ENCODE measurements around the gene MT1B. TPM values are rescaled to one million over a fixed set of nuclear protein-coding genes. Genes with fewer than 3 reads are reported as not detected.

MT1B gene
- total RNA-seq, 2 donors from 2014 or later, result not detected

- H3K27me3 Mint-ChIP-seq (ENCODE audit: insufficient read depth), result peaks cover 62% of the 10 kb centered on the region
- Histone ChIP-seq H3K36me3 (ENCODE audit: control insufficient read depth, insufficient read depth, low read length) (no peaks in the 10 kb centered on the region), H3K9me3 (ENCODE audit: control insufficient read depth, low read length) (no peaks in the 10 kb centered on the region), H3K27ac (ENCODE audit: low read depth, low read length) (no peak overlapping the region), H3K27me3 (ENCODE audit: control insufficient read depth, insufficient read depth, low read length, poor library complexity, severe bottlenecking) (peaks cover 82% of the 10 kb centered on the region), H3K9ac (ENCODE audit: extremely low read depth, low read length, poor library complexity, severe bottlenecking) (no peak overlapping the region), H3K4me1 (ENCODE audit: control insufficient read depth, insufficient read depth, low read length) (no peaks in the 10 kb centered on the region), H3K4me3 (ENCODE audit: low read length) (no peak overlapping the region)
- no peak overlapping the region for H3K4me3 Mint-ChIP-seq
- no peak overlapping the region for H3K27ac Mint-ChIP-seq
- H3K36me3 Mint-ChIP-seq (ENCODE audit: low read depth), result no peaks in the 10 kb centered on the region
- peaks cover 23% of the 10 kb centered on the region for H3K4me1 Mint-ChIP-seq
- no peak for DNase-seq
- no peaks in the 10 kb centered on the region for H3K9me3 Mint-ChIP-seq
- TF ChIP-seq, protein P1, sequence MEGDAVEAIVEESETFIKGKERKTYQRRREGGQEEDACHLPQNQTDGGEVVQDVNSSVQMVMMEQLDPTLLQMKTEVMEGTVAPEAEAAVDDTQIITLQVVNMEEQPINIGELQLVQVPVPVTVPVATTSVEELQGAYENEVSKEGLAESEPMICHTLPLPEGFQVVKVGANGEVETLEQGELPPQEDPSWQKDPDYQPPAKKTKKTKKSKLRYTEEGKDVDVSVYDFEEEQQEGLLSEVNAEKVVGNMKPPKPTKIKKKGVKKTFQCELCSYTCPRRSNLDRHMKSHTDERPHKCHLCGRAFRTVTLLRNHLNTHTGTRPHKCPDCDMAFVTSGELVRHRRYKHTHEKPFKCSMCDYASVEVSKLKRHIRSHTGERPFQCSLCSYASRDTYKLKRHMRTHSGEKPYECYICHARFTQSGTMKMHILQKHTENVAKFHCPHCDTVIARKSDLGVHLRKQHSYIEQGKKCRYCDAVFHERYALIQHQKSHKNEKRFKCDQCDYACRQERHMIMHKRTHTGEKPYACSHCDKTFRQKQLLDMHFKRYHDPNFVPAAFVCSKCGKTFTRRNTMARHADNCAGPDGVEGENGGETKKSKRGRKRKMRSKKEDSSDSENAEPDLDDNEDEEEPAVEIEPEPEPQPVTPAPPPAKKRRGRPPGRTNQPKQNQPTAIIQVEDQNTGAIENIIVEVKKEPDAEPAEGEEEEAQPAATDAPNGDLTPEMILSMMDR (conservative IDR thresholded peaks at IDR 0.05), result no peak
- WGBS, 2 experiments (ENCODE audit: insufficient coverage in 1 of 2, insufficient read length in 1 of 2), result 78% methylated on average over 3 of the region's 3 CpGs; no CpG with 5 or more reads in 1 of the 2 experiments
Measured at GRCh38 chr16:56677474-56677873, 25.8 kb downstream of the MT1B start.

DNA sequence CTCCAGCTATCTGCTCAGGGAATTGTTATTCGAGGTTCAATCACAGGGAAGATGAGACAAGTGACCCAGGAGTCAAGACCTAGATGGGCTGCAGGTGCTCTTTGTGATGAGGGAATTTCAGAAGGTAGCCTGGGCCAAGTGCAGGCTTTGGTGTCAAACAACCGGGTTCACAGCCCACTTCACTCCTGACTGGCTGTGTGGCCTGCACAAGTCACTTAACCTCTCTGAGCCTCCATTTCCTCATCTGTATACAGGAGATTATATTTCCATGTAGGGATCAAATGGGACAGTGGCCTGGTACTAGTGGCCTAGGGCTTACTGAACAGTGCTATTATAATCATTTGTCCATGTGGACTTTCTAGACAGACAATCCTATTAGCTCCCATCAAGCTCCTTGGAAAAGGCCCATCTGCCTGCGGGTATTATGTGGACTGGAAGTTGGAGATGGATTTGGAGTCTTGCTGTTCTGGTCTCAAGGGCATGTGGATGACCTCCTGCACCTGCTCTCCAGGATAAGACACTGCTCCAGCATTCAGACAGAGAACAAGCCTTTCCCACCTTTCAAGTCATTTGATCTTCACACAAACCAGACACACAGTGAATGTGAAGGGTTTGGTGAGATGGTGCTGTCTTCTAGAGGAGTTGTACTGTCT lies 27.5 kb downstream of the MT1B start:
- H3K27me3 Mint-ChIP-seq (ENCODE audit: insufficient read depth), result peaks cover 59% of the 10 kb centered on the region
- Histone ChIP-seq H3K27ac (ENCODE audit: low read depth, low read length) (no peak overlapping the region), H3K4me3 (ENCODE audit: low read length) (no peak overlapping the region), H3K27me3 (ENCODE audit: control insufficient read depth, insufficient read depth, low read length, poor library complexity, severe bottlenecking) (peaks cover 81% of the 10 kb centered on the region), H3K9ac (ENCODE audit: extremely low read depth, low read length, poor library complexity, severe bottlenecking) (no peak overlapping the region), H3K4me1 (ENCODE audit: control insufficient read depth, insufficient read depth, low read length) (no peaks in the 10 kb centered on the region), H3K9me3 (ENCODE audit: control insufficient read depth, low read length) (no peaks in the 10 kb centered on the region), H3K36me3 (ENCODE audit: control insufficient read depth, insufficient read depth, low read length) (no peaks in the 10 kb centered on the region)
- no peak for DNase-seq
- H3K27ac Mint-ChIP-seq, result no peak overlapping the region
- H3K4me1 Mint-ChIP-seq, result peaks cover 21% of the 10 kb centered on the region
- H3K9me3 Mint-ChIP-seq, result no peaks in the 10 kb centered on the region
- no peak overlapping the region for H3K4me3 Mint-ChIP-seq
- H3K36me3 Mint-ChIP-seq (ENCODE audit: low read depth), result no peaks in the 10 kb centered on the region
- TF ChIP-seq, protein P1 (conservative IDR thresholded peaks at IDR 0.05), result no peak
- 92 to 96% methylated on average over 2 to 3 of the region's 3 CpGs for WGBS, 2 experiments (ENCODE audit: insufficient coverage in 1 of 2, insufficient read length in 1 of 2)

DNA sequence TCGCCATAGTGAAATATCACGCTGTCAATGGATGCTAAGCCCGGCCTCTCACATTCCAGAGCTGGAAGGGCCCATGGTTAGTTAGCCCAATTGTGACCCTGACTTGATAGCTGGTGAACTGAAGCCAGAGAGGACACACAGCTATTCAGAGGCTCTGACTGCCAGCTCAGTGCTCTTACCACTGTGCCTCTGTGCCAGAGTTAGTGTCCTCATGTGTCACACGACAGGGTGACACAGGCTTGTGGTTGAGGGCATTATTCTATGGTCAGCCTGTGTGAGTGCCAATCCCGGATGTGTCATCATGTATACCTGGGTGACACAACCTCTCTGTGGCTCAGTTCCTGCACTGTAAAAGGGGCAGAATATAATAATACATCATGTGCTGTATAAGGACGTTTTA lies 28.1 kb downstream of the MT1B start:
- H3K9ac ChIP-seq (ENCODE audit: extremely low read depth, low read length, poor library complexity, severe bottlenecking), result no peak overlapping the region
- Mint-ChIP-seq H3K4me1 (peaks cover 18% of the 10 kb centered on the region), H3K27me3 (ENCODE audit: insufficient read depth) (peaks cover 55% of the 10 kb centered on the region)

More for the DNA sequence above, 28.1 kb downstream of the MT1B start:
- H3K4me1 ChIP-seq (ENCODE audit: control insufficient read depth, insufficient read depth, low read length), result no peaks in the 10 kb centered on the region
- Mint-ChIP-seq H3K4me3 (no peak overlapping the region), H3K9me3 (no peaks in the 10 kb centered on the region), H3K36me3 (ENCODE audit: low read depth) (no peaks in the 10 kb centered on the region), H3K27ac (no peak overlapping the region)
- H3K27me3 ChIP-seq (ENCODE audit: control insufficient read depth, insufficient read depth, low read length, poor library complexity, severe bottlenecking), result peaks cover 84% of the 10 kb centered on the region
- no peak overlapping the region for H3K4me3 ChIP-seq (ENCODE audit: low read length)
- no peak overlapping the region for H3K27ac ChIP-seq (ENCODE audit: low read depth, low read length)
- H3K9me3 ChIP-seq (ENCODE audit: control insufficient read depth, low read length), result no peaks in the 10 kb centered on the region
- no peaks in the 10 kb centered on the region for H3K36me3 ChIP-seq (ENCODE audit: control insufficient read depth, insufficient read depth, low read length)
- TF ChIP-seq, protein P1 (conservative IDR thresholded peaks at IDR 0.05), result no peak
- 89 to 100% methylated on average over 6 of the region's 6 CpGs for WGBS, 2 experiments (ENCODE audit: insufficient coverage in 1 of 2, insufficient read length in 1 of 2)
- DNase-seq, result no peak

Measured in endodermal cell (in vitro differentiated cells).